NB4 (cell line): ENCODE measurements around the gene ITGB8.

ENCODE experiments used
- DNase-seq: peaks from one replicate; pipeline ENCODE4 v3.0.0; 2010; ENCODE audit warnings: low read depth
- H3K4me3 ChIP-seq: one replicate; pipeline ENCODE4 v1.5.1; 2011; ENCODE audit warnings: mild to moderate bottlenecking, low read depth, low read length, moderate library complexity
- MYC ChIP-seq: IDR thresholded peaks from 2 replicates; pipeline ENCODE4 v1.6.1; 2011; ENCODE audit warnings: low read depth, low read length
- POLR2A ChIP-seq: IDR thresholded peaks from 2 replicates; pipeline ENCODE4 v1.6.1; 2011; ENCODE audit warnings: mild to moderate bottlenecking; ENCODE audit not compliant: insufficient read length; ENCODE audit errors: extremely low read depth
- TF ChIP-seq, protein P1 (sequence below): IDR thresholded peaks from one replicate; pipeline ENCODE4 v1.5.1; 2012; ENCODE audit warnings: low read depth, low read length
- TF ChIP-seq, protein P2 (sequence below): IDR thresholded peaks from 2 replicates; pipeline ENCODE4 v1.6.1; 2011; ENCODE audit warnings: low read depth, low read length

The ITGB8 gene

DNA sequence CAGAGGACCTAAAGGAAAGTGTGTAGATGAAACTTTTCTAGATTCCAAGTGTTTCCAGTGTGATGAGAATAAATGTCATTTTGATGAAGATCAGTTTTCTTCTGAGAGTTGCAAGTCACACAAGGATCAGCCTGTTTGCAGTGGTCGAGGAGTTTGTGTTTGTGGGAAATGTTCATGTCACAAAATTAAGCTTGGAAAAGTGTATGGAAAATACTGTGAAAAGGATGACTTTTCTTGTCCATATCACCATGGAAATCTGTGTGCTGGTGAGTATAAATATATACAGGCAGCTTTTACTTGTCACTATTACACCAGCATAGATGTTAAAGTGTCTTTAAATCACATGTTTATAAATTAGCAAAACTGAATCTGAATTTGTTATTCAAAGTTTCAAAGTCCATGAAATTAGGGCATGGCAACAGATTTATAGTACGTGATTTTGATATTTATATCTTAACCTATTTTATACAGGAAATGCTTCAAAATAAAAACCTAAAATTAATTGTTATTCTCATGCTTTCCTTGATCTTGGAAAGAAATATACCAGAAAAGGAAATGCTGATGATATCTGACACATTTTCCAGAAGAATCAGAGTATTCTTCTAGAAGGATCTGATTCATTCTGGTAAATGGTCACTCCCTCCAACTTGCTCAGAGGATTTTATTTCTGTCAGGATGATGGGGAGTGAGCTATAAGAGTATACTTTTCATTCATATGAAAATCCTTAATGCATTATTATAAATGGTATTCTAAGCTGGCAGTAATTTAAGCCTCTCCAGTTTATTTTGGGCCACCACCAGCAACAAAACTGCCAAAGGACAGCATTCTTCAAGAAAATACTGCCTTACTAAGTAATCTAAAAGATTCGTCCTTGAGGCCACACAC, 71.4 kb downstream of the ITGB8 start:
- no peak overlapping the region for H3K4me3 ChIP-seq
- DNase-seq = no peak
- TF ChIP-seq MYC (no peak), POLR2A (no peak)
- TF ChIP-seq, protein P1, sequence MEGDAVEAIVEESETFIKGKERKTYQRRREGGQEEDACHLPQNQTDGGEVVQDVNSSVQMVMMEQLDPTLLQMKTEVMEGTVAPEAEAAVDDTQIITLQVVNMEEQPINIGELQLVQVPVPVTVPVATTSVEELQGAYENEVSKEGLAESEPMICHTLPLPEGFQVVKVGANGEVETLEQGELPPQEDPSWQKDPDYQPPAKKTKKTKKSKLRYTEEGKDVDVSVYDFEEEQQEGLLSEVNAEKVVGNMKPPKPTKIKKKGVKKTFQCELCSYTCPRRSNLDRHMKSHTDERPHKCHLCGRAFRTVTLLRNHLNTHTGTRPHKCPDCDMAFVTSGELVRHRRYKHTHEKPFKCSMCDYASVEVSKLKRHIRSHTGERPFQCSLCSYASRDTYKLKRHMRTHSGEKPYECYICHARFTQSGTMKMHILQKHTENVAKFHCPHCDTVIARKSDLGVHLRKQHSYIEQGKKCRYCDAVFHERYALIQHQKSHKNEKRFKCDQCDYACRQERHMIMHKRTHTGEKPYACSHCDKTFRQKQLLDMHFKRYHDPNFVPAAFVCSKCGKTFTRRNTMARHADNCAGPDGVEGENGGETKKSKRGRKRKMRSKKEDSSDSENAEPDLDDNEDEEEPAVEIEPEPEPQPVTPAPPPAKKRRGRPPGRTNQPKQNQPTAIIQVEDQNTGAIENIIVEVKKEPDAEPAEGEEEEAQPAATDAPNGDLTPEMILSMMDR = no peak
- TF ChIP-seq, protein P2, sequence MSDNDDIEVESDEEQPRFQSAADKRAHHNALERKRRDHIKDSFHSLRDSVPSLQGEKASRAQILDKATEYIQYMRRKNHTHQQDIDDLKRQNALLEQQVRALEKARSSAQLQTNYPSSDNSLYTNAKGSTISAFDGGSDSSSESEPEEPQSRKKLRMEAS = no peak

DNA sequence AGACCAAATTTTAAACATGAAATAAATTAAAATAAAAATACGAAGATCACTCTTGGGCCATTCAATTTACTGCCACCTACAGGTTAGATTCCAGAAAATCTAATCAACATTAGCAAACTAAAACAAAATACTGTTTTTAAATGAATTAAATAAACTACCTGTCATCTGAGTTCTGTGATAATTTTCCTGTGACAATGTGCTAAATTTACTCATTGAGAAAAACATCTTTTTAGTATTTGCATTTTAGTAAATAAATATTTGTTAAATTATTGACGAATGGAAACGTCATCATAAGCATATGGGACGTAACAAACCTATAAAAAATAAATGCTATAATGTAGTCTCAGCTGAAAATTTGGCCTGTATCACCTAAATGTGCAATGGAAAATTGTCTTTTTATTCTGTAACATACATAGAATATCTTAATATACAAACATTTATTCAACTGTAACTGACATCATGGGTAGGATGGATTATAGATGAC, 72.1 kb downstream of the ITGB8 start:
- no peak overlapping the region for H3K4me3 ChIP-seq
- no peak for DNase-seq
- no peak for TF ChIP-seq MYC
- TF ChIP-seq, protein P1 = peak; percentile 11

DNA sequence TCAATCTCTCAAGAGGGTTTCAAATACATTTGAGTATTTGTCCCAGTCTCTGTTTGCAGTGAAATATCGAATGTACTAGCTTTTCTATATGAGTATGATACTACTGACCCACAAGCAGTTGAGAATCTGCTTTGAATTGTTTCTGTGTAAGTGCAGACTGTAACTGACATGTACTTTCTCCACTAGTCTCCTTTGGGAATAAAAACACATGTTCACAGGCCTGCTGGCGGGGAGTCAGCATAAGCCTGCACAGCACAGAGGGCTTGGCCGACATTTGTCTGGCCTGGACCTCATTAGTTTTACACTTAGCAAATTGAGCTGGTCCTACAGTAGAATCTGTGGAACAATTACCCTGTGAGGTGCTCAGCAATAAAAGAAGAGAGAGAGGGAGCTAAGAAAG, 72.6 kb downstream of the ITGB8 start:
- no peak overlapping the region for H3K4me3 ChIP-seq
- DNase-seq = no peak
- TF ChIP-seq, protein P2 = no peak
- TF ChIP-seq MYC (no peak), POLR2A (no peak)
- TF ChIP-seq, protein P1 = no peak

DNA sequence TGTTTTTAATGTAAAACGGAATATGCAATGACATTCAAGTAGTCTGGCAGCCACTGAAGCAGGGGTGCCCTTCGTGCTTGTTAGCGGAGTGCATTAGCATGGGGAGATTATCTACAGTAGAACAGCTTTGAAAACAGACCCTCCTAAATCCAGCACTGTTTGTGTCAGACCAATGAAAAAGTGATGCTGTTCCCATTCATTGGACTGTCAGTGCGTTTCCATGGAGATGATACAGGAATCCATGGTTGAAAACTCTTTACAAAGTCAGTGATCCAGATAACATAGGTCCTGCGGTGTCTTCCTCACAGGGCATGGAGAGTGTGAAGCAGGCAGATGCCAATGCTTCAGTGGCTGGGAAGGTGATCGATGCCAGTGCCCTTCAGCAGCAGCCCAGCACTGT, 73.6 kb downstream of the ITGB8 start:
- TF ChIP-seq POLR2A (no peak), MYC (no peak)
- TF ChIP-seq, protein P2 = no peak
- TF ChIP-seq, protein P1 = no peak
- H3K4me3 ChIP-seq = no peak overlapping the region
- DNase-seq = no peak

DNA sequence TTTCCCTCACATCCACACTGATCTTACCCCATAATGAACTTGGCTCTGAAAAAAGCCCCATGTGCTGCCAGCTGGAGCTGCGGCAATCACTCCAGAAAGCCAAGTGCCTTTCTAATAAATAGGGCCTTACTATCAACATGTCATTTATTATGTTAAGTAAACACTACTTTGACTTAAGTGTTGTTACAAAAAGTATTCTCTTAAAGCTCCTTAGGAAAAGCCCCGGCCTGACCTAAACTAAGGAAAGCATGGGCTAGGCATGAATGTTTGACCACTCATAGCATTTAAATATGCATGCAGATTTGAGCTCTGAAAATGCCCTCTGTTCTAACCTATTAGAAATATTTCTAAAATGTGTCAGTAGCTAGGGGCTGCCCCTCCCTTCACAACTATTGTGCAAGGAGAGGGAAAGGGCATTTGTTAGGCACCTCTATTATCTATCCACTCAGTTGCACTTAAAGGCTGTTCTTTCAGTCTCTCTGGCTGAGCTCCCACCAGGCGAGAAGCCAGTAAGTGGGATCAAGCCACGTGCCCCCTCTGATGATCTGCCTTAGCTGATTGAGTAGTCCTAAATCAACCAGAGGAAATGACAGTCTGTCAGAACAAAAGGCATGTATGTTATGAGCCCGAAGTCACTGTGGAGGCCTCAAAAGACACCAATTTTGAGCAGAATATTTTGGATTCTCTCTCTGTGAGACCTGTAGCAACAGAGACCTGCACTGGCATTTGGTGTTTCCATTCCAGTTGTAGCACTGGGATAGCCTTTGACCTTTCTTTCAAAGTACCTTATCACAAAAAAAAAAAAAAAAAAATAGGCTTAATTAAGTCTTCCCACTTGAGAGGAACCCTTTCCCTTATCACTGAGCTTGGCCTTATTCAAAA, 77.1 kb downstream of the ITGB8 start:
- TF ChIP-seq MYC (no peak), POLR2A (no peak)
- no peak overlapping the region for H3K4me3 ChIP-seq
- DNase-seq = no peak

DNA sequence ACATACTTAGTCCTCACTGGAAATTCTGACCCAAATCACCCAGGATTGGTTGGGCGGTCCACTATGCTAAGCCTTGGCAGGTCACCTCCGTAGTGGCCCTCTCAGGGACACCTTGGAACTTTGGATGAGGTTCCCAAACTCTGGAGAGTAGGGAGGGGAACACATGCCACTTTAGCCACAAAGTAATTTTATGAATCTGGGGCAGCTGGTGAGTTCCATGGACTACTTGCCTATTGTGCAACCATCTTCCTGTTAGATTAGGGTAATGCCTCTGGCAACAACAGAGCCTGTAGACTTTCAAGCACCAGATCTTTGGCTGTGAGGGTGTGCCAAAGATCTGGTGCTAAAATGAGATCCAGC, 77.7 kb downstream of the ITGB8 start:
- DNase-seq = peak; percentile 24
- TF ChIP-seq, protein P1 = no peak
- TF ChIP-seq MYC (no peak), POLR2A (no peak)
- TF ChIP-seq, protein P2 = no peak

More for the DNA sequence above, 77.7 kb downstream of the ITGB8 start:
- H3K4me3 ChIP-seq = no peak overlapping the region
